BE2C (cell line): ENCODE measurements around the gene HPS5.
A peak's percentile ranks its signal among the peaks of the same experiment; 100 is the strongest.

ENCODE experiments used
- DNase-seq: peaks from one replicate; pipeline ENCODE4 v3.0.0-alpha.2; 2020
- H3K27me3 ChIP-seq: fragments of 250-450 bp; sonication (Bioruptor Pico); 2 replicates; pipeline ENCODE4 v1.5.1; 2020; ENCODE audit warnings: mild to moderate bottlenecking
- H3K36me3 ChIP-seq: fragments of 250-450 bp; sonication (Bioruptor Pico); 2 replicates; pipeline ENCODE4 v1.5.1; 2020; ENCODE audit warnings: mild to moderate bottlenecking
- H3K4me1 ChIP-seq: fragments of 250-450 bp; sonication (Bioruptor Pico); 2 replicates; pipeline ENCODE4 v1.5.1; 2020
- H3K4me3 ChIP-seq: 2 replicates; pipeline ENCODE4 v1.5.1; 2011; ENCODE audit warnings: low read depth, low read length
- H3K9me3 ChIP-seq: fragments of 250-450 bp; sonication (Bioruptor Pico); 2 replicates; pipeline ENCODE4 v1.5.1; 2020
- CTCF ChIP-seq: IDR thresholded peaks from 2 replicates; pipeline ENCODE4 v1.5.1; 2012; ENCODE audit warnings: mild to moderate bottlenecking, low read depth, low read length

Gene HPS5

DNA sequence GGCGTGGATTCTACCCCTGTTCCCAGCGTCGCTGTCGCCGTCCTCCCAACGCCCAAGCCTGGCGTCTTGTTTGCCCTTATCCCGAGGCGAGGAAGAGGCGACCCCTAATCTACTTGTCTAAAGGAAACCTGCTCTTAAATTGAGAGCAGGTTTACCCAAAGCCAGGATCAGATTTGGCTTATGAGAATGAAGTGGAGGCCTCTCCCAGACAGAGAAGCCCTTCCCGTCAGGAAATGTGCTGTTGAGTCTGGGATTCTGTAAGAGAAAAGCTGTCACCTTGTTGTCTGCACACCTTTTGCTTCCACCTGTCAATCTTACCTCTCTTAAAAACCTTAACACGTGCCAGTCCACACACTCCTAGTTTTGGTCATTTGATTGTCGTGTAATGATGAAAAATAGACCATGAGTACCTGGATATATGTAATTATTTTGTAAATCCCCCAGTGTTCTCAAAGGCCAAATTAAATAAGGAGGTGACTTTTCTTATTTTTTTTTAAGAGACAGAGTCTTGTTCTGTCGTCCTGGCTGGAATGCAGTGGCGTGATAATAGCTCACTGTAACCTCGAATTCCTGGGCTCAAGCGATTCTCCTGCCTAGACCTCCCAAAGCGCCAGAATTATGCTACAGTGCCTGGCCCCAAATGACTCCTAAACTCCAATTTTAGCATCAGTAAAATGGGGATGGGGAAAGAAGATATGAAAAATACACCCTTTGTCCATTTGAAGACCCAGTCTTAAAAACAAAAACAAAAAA is 1.1 kb upstream of the HPS5 start:
- H3K4me3 ChIP-seq, result peak overlapping the region; percentile 89
- DNase-seq, result no peak
- no peaks in the 10 kb centered on the region for H3K9me3 ChIP-seq
- H3K4me1 ChIP-seq, result no peaks in the 10 kb centered on the region
- no peaks in the 10 kb centered on the region for H3K27me3 ChIP-seq
- no peak for TF ChIP-seq CTCF
- no peaks in the 10 kb centered on the region; the same call in 1 of the 2 replicates for H3K36me3 ChIP-seq

GRCh38 chr11:18321578-18321968 is 367 bp downstream of the HPS5 start:
- TF ChIP-seq CTCF, result no peak
- H3K27me3 ChIP-seq, result no peaks in the 10 kb centered on the region
- no peaks in the 10 kb centered on the region; the same call in 1 of the 2 replicates for H3K36me3 ChIP-seq
- H3K4me3 ChIP-seq, result peak overlapping the region; percentile 89
- H3K4me1 ChIP-seq, result no peaks in the 10 kb centered on the region
- no peaks in the 10 kb centered on the region for H3K9me3 ChIP-seq
- no peak for DNase-seq

DNA sequence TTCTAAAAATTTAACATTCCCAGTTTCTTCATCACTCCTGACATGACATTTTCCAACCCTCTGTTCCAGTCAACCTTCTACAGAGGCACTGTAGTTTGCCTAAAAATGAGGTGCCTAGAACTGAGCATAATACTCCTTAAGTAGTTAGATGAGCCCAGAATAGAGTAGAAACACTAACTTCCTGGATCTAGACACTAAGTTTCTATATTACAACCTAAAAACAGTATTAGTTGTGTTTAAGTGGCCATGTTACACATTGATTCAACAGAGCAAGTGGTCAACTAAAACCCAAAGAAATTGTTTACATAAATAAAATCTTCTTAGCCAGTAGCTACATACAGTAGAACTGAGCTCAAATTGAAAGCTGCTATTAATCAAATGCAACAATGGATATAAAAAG is 1.3 kb downstream of the HPS5 start:
- no peaks in the 10 kb centered on the region for H3K9me3 ChIP-seq
- no peaks in the 10 kb centered on the region for H3K36me3 ChIP-seq
- H3K4me3 ChIP-seq, result no peak overlapping the region; the same call in none of the 2 replicates
- H3K27me3 ChIP-seq, result no peaks in the 10 kb centered on the region
- no peaks in the 10 kb centered on the region for H3K4me1 ChIP-seq
- no peak for DNase-seq
- TF ChIP-seq CTCF, result no peak

GRCh38 chr11:18319914-18320313 is 2.0 kb downstream of the HPS5 start:
- Histone ChIP-seq H3K27me3 (no peaks in the 10 kb centered on the region), H3K36me3 (no peaks in the 10 kb centered on the region), H3K4me3 (no peak overlapping the region), H3K9me3 (no peaks in the 10 kb centered on the region), H3K4me1 (no peaks in the 10 kb centered on the region)
- DNase-seq, result no peak
- TF ChIP-seq CTCF, result no peak

DNA sequence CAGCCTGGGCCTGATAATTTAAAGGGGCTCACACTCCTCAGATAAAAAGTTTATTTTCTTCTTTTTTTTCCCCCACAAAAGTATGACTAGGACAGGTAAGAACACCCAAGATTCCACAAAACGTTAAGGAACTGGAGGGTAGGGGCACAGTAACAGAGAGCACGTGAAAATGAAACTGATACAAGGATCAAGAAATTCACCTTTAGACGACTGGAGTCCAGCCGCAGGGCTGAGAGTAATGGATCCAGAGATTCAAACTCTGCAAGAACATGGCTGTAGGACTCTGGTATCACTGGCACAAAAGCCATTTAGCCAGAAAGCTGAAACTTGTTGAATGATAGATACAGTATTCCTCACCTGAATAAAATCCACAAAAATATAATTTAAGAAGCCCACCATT is 4.4 kb downstream of the HPS5 start:
- DNase-seq, result no peak
- no peaks in the 10 kb centered on the region for H3K4me1 ChIP-seq
- H3K9me3 ChIP-seq, result no peaks in the 10 kb centered on the region
- H3K4me3 ChIP-seq, result no peak overlapping the region
- no peak for TF ChIP-seq CTCF
- H3K27me3 ChIP-seq, result no peaks in the 10 kb centered on the region
- no peaks in the 10 kb centered on the region for H3K36me3 ChIP-seq

DNA sequence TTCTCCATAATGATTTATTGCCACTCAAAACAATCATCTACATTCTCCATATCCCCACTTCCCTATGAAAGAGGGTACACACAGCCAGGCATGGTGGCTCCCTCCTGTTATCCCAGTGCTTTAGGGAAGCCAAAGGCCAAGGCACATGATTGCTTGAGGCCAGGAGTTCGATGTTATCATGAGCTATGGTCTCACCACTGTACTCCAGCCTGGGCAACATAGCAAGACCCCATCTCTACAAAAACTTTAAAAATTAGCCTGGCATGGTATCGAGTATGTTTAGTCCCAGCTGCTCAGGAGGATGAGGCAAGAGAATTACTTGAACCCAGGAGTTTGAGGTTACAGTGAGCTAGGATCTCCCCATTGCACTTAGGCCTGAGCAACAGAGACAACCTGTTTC is 6.0 kb downstream of the HPS5 start:
- H3K4me1 ChIP-seq, result no peaks in the 10 kb centered on the region
- H3K36me3 ChIP-seq, result no peaks in the 10 kb centered on the region
- H3K4me3 ChIP-seq, result no peak overlapping the region
- no peaks in the 10 kb centered on the region for H3K9me3 ChIP-seq
- no peaks in the 10 kb centered on the region for H3K27me3 ChIP-seq
- no peak for TF ChIP-seq CTCF
- no peak for DNase-seq
